ENCODE measurements around the gene ATP13A1.

- TF ChIP-seq POLR2A (IDR thresholded peaks at IDR 0.05; ENCODE audit: low read length) (peak; percentile 76), GATA1 (IDR thresholded peaks at IDR 0.05; ENCODE audit: low read depth, low read length) (no peak)
These were observed 4.9 kb upstream of the ATP13A1 start, which contains the start of gene ZNF101 for GRCh38 chr19:19668230-19669012.

Measured in erythroblast (primary cell).